HG03280 (cell line): Measurements from ENCODE around the gene NHLRC4.

ENCODE experiments used
- ATAC-seq: cut with Tn5 transposase; IDR thresholded peaks from one replicate; pipeline ENCODE4 v1.9.1; 2021; ENCODE audit warnings: mild to moderate bottlenecking, moderate library complexity; ENCODE audit not compliant: unreplicated experiment

Gene NHLRC4

GRCh38 chr16:530111-530817 is 36.5 kb upstream of the NHLRC4 start:
- no peak for ATAC-seq

- ATAC-seq, result no peak
Observed at GRCh38 chr16:531494-532125, 35.2 kb upstream of the NHLRC4 start.

- ATAC-seq, result no peak
Observed at GRCh38 chr16:533391-534123, 33.2 kb upstream of the NHLRC4 start.

GRCh38 chr16:534135-534534 is 32.7 kb upstream of the NHLRC4 start:
- ATAC-seq, result no peak

- no peak for ATAC-seq
Observed at GRCh38 chr16:534856-535445, 31.9 kb upstream of the NHLRC4 start.

- ATAC-seq, result no peak
Observed at GRCh38 chr16:535446-536405, 31.1 kb upstream of the NHLRC4 start.

- ATAC-seq, result no peak
Observed at GRCh38 chr16:536746-537145, 30.1 kb upstream of the NHLRC4 start.

- ATAC-seq, result no peak
Observed at GRCh38 chr16:537415-538335, 29.1 kb upstream of the NHLRC4 start.

- ATAC-seq, result no peak
Observed at GRCh38 chr16:539901-540530, 26.8 kb upstream of the NHLRC4 start.

GRCh38 chr16:540645-541340 is 26.0 kb upstream of the NHLRC4 start:
- no peak for ATAC-seq

- no peak for ATAC-seq
Observed at GRCh38 chr16:543301-544164, 23.3 kb upstream of the NHLRC4 start.

GRCh38 chr16:544517-544916 is 22.3 kb upstream of the NHLRC4 start:
- ATAC-seq, result no peak

- ATAC-seq, result no peak
Observed at GRCh38 chr16:546909-547770, 19.7 kb upstream of the NHLRC4 start.

- no peak for ATAC-seq
Observed at GRCh38 chr16:548586-548985, 18.2 kb upstream of the NHLRC4 start.

GRCh38 chr16:549544-550263 is 17.1 kb upstream of the NHLRC4 start:
- ATAC-seq, result no peak

GRCh38 chr16:551210-551609 is 15.6 kb upstream of the NHLRC4 start:
- ATAC-seq, result no peak
